Right cardiac atrium (tissue), 5 donors: ENCODE results near the gene FAM222B. TPM values are rescaled to one million over a fixed set of nuclear protein-coding genes. Genes with fewer than 3 reads are reported as not detected.
A peak's percentile ranks its signal among the peaks of the same experiment; 100 is the strongest.

ENCODE experiments used
- ATAC-seq, 2 donors: fragments of 200-7000 bp; cut with Tn5 transposase; one replicate each; pipeline versions ENCODE4 v1.8.0 to v1.9.1; 2020; ENCODE audit warnings: moderate library complexity in 2 of 2, mild to moderate bottlenecking in 1 of 2
- DNase-seq, 3 donors: peaks; one replicate each; pipeline ENCODE4 v3.0.0-alpha.2; 2020
- H3K27ac ChIP-seq: one replicate; pipeline ENCODE4 v1.5.1; 2013; ENCODE audit warnings: mild to moderate bottlenecking, low read length, control low read depth, moderate library complexity
- H3K27me3 ChIP-seq: one replicate; pipeline ENCODE4 v1.6.1; 2013; ENCODE audit not compliant: control insufficient read depth, insufficient read depth
- H3K4me1 ChIP-seq: one replicate; pipeline ENCODE4 v1.6.1; 2013; ENCODE audit warnings: low read length; ENCODE audit not compliant: control insufficient read depth, insufficient read depth
- H3K4me3 ChIP-seq: one replicate; pipeline ENCODE4 v1.5.1; 2013; ENCODE audit warnings: low read length, control low read depth
- H3K9me3 ChIP-seq: one replicate; pipeline ENCODE4 v1.6.1; 2013; ENCODE audit warnings: low read length; ENCODE audit not compliant: control insufficient read depth
- WGBS: extraction: QIAGEN DNeasy Blood & Tissue Kit; methylation state at CpG from one replicate; pipeline ENCODE4 v1.1.7; 2013; 5-methylcytosine and 5-hydroxymethylcytosine counted together
- intact Hi-C, 4 donors: fragments of 100-400 bp; cut with DNase I; formaldehyde crosslinking; loops; one replicate each; pipeline versions ENCODE4 v1.11.0 to v1.14.0; 2022 to 2023
- long read RNA-seq, 4 donors: library from polyadenylated mRNA; unstranded; transcript quantifications; one replicate each; pipeline ENCODE4 v2.0.0, GENCODE V29; 2020 to 2021
- polyA plus RNA-seq: library from polyadenylated mRNA; stranded (reverse); fragments of 200-250 nt; gene quantifications from one replicate; pipeline ENCODE4 v1.2.3, GENCODE V29; 2013
- total RNA-seq, 4 donors: library from RNA; stranded (reverse); fragmentation: NEBNext Ultra II Directional; extraction: Animal tissue kit (Norgen Biotek cat#: 25700); gene quantifications; one replicate each; pipeline ENCODE4 v1.2.1, GENCODE V29; 2021
- donor health status: healthy with polysubstance abuse.
- donor health status: DM: no; HTN: yes; CAD: no.
- donor health status: DM: no; HTN: no; CAD: no.
- donor health status: DM: no; HTN: yes; CAD: no; lungs with severe emphysema.
- donor health status: DM: yes; HTN: yes; CAD: no.

FAM222B gene, protein sequence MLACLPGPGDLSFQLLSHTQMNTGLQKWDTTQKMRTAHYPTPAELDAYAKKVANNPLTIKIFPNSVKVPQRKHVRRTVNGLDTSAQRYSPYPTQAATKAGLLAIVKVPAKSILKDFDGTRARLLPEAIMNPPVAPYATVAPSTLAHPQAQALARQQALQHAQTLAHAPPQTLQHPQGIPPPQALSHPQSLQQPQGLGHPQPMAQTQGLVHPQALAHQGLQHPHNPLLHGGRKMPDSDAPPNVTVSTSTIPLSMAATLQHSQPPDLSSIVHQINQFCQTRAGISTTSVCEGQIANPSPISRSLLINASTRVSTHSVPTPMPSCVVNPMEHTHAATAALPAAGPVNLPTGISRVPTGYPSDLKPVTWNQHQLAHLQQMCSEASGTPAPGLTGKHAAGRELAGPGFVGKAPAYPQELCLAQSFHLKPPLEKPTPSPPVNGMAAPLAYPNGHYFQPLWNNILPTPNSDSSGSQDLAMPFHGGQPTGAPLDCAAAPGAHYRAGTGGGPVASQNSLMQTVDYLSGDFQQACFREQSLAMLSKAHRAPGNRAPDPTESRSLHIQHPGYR
- total RNA-seq: 10 to 100 TPM; 15.3 to 19.6 (median 18.6) TPM
- 11.9 TPM for polyA plus RNA-seq
- long read RNA-seq, donor 1, transcript FAM222B-202 (3 exons, 2,836 nt): major isoform, 10 of 26 reads
- long read RNA-seq, donor 1, partial matches to known transcripts: 0 of 26 reads
- long read RNA-seq, donor 1, other reads (novel, unspliced or antisense): 14 of 26 reads
- long read RNA-seq, donor 2, partial matches to known transcripts: 0 of 15 reads
- long read RNA-seq, donor 2, other reads (novel, unspliced or antisense): 9 of 15 reads
- long read RNA-seq, donor 3, full-length matches to known transcripts: 4 of 19 reads
- long read RNA-seq, donor 3, partial matches to known transcripts: 0 of 19 reads
- long read RNA-seq, donor 3, other reads (novel, unspliced or antisense): 15 of 19 reads
- long read RNA-seq, donor 4, transcript FAM222B-202 (3 exons, 2,836 nt): major isoform, 15 of 25 reads
- long read RNA-seq, donor 4, partial matches to known transcripts: 1 of 25 reads
- long read RNA-seq, donor 4, other reads (novel, unspliced or antisense): 9 of 25 reads

DNA sequence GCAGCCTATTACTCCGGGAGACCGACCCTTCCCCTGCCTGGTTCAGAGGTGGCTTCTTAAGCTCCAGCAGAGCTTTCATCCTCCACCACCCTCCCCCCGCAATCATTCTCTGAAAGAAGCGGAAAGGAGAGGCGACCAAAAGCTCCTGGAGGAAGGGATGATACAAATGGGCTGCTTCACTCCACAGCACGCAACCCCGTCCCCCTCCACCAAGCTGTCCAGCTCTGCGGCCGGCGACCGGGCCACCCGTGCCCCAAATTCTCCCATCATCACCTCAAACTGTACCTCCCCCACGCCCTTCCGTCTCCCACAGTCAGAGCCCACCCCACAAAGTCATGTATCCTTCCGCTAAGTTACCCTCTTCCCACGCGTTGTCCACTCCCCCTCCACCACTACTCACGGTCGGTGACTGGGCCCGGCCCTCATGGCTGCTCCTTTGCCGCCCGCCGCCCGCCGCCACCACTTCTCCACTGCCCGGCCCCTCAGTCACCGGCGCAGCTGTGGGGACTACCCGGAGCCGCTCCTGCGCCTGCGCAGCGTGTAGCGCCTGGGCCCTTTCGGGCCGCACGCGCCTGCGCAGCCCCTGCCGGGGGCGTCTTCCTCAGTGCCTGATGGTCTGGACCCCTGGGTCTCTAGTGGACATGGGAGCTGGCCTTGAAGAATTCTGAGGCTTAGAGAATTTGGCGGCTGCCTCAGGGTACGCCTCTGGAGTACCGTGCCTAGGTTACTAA is at the start of gene FAM222B:
TSS of gene FAM222B (minus strand) at position 509 of the 731 bp plus-strand sequence. CDS start 76,123 bp downstream, outside the sequence.
- peak; percentile 99 to 100 for ATAC-seq
- H3K4me3 ChIP-seq: peak within 1 kb of the TSS; percentile 70
- H3K4me1 ChIP-seq: no peaks in the 10 kb centered on the region
- peak within 1 kb of the TSS; percentile 84 for H3K27ac ChIP-seq
- intact Hi-C loops: loop anchor here in 1 of 4 donors (5.0 kb wide), 1 partner anchor 55 kb away; the partner anchor contains the start of gene FLOT2
- no peaks in the 10 kb centered on the region for H3K9me3 ChIP-seq
- no peaks in the 10 kb centered on the region for H3K27me3 ChIP-seq
- peak; percentile 89 to 95 (median 94) for DNase-seq
- WGBS: under 1% methylated on average over 44 of the region's 44 CpGs

DNA sequence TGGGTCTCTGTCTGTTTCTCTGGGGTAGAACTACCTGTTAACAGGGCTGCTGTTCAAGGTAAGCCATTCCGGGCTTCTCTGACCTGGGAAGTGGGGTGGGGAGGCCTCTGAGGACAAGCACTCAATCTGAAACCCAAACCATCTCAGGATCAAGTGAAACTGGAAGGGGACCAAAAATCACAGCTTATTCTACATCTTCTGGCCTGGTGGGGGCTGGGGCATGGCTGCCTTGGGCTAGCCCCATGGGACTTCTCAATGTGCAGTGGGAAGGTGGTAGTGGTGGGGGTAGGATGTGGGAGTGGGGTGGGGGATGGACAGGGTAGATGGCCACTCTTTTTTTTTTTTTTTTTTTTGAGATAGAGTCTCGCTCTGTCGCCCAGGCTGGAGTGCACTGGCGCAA is 49.4 kb upstream of the FAM222B start:
- Histone ChIP-seq H3K27ac (no peak overlapping the region), H3K4me3 (no peak overlapping the region), H3K9me3 (no peaks in the 10 kb centered on the region), H3K27me3 (no peaks in the 10 kb centered on the region), H3K4me1 (peaks cover 12% of the 10 kb centered on the region)
- intact Hi-C loops: loop anchor here in 1 of 4 donors (10.0 kb wide), 1 partner anchor 127 kb away; no protein-coding TSS in a partner anchor
- 89% methylated on average over 4 of the region's 4 CpGs for WGBS
- ATAC-seq: no peak
- DNase-seq: no peak

DNA sequence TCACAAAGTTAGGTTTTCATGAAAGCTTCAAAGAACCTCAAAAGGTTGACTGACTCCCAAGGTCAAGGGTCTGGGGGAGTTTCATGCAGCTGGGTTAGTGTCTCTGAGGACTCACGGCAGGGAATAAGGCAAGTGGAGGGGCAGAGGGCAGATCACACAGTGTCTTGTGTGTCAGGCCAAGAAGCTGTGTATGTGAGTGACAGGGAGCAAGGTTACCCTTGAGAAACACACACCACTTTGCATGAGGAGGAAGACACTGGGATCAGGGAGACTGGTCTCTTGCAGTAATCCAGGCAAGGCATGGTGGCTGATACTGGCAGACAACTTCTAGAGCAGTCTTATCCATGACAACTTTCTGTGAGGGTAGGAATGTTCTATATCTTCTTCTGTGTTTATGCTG is 48.6 kb upstream of the FAM222B start:
- DNase-seq: no peak
- WGBS: 78% methylated on average over 1 of the region's 1 CpG
- intact Hi-C loops: loop anchor here in 1 of 4 donors (10.0 kb wide), 1 partner anchor 126 kb away; no protein-coding TSS in a partner anchor
- ATAC-seq: no peak
- Histone ChIP-seq H3K27me3 (no peaks in the 10 kb centered on the region), H3K27ac (no peak overlapping the region), H3K9me3 (no peaks in the 10 kb centered on the region), H3K4me1 (peaks cover 12% of the 10 kb centered on the region), H3K4me3 (no peak overlapping the region)

DNA sequence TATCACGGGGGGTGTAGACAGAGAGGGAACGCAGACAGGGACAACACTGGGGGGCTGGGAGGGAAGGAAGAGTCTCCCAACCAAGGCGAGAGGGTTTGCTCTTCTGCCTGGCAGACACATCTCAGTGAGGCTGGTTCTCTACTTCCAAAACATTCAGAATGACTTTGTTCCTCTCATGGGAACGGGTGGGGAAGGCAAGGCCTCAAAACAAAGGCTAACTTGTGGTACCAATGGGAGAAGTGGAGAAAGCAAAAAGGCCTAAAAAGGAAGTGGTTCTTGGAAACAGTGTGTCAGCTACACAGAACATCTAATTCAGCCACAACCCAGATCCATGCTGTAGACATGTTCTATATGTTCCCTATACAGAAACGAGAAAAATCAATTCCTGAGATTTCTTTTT is 47.4 kb upstream of the FAM222B start:
- no peak overlapping the region for H3K27ac ChIP-seq
- DNase-seq: no peak
- intact Hi-C loops: loop anchor here in 1 of 4 donors (10.0 kb wide), 1 partner anchor 125 kb away; no protein-coding TSS in a partner anchor
- no peak overlapping the region for H3K4me3 ChIP-seq
- WGBS: 68% methylated on average over 5 of the region's 5 CpGs
- H3K27me3 ChIP-seq: no peaks in the 10 kb centered on the region
- ATAC-seq: peak in 1 of 2 donors; percentile 21
- peaks cover 12% of the 10 kb centered on the region for H3K4me1 ChIP-seq
- H3K9me3 ChIP-seq: no peaks in the 10 kb centered on the region

DNA sequence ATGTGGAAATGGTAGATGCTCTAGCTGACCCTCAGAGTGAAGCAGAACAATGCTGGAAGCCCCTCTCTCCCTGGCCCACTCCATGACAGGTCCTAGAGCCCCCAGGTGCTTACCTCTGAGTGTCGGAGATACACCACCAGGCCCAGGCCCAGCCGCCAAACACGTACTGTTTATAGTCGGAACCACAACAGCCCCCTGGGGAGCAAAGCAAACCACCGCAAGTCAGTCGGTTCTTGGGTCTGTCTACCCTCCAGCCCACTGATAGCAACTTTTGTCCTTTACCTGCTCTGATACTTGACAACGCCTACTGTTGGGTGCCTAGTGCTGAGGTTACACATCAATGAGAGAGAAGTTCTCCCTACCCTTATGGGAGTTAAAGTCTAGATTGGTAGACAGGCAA is 46.2 kb upstream of the FAM222B start:
- ATAC-seq (no peak), DNase-seq (no peak)
- 90% methylated on average over 7 of the region's 7 CpGs for WGBS
- no peaks in the 10 kb centered on the region for H3K27me3 ChIP-seq
- intact Hi-C loops: no loop called here
- H3K4me1 ChIP-seq: peaks cover 12% of the 10 kb centered on the region
- no peak overlapping the region for H3K4me3 ChIP-seq
- H3K9me3 ChIP-seq: no peaks in the 10 kb centered on the region
- H3K27ac ChIP-seq: no peak overlapping the region

DNA sequence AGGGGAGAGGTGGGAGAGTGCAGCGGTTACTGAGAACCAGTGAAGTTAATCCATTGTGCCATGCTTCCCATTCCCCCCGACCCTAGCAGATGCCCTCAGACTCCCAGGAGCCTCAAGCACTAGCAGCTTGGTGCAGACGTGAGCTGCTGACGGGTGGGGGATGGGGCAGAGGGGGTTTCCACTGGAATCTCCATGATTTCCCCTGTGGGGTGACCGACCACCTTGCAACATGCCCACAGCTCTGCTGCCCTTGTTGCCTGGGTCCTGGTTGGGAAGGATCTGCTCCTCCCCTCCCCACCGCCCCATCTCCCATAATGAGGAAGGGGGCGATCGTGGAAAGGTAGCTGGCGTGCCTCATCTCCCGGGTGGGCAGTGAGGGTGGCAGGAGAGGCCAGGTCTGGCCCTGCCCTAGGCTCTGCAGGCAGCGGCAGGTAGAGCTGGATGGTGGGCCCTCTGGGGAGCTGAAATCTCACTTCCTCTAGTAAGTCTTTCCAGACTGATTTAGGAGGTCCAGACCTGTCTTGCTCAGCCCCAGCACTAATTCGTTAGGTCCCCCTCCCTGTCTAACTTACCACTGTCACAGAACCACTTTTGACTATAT is 45.4 kb upstream of the FAM222B start:
- intact Hi-C loops: no loop called here
- Histone ChIP-seq H3K4me1 (peaks cover 9% of the 10 kb centered on the region), H3K27me3 (no peaks in the 10 kb centered on the region), H3K9me3 (no peaks in the 10 kb centered on the region), H3K4me3 (no peak overlapping the region), H3K27ac (no peak overlapping the region)
- no peak for ATAC-seq
- no peak for DNase-seq
- WGBS: 84% methylated on average over 12 of the region's 12 CpGs

DNA sequence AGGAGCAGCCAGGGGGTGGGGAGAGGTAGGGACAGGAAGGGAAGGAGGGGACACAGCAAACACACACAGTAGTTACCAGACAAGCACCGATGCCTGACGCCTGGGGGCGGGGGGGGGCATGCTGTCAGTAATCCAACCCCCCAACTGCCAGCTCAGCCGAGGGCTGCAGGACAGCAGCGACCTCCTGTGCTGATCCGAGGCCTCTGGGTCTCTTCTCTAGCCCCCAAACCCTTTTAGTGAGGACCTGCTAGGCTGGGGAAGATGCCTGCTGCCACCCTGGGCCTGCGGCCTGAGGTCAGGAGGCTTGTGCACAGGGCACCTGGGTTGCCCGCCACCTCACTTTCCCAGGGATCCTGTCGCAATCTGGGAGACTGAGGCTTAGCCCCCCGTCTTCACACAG is 43.4 kb upstream of the FAM222B start:
- no peak overlapping the region for H3K4me3 ChIP-seq
- no peaks in the 10 kb centered on the region for H3K4me1 ChIP-seq
- WGBS: 82% methylated on average over 10 of the region's 10 CpGs
- no peaks in the 10 kb centered on the region for H3K27me3 ChIP-seq
- intact Hi-C loops: no loop called here
- ATAC-seq (no peak), DNase-seq (no peak)
- H3K9me3 ChIP-seq: no peaks in the 10 kb centered on the region
- no peak overlapping the region for H3K27ac ChIP-seq

DNA sequence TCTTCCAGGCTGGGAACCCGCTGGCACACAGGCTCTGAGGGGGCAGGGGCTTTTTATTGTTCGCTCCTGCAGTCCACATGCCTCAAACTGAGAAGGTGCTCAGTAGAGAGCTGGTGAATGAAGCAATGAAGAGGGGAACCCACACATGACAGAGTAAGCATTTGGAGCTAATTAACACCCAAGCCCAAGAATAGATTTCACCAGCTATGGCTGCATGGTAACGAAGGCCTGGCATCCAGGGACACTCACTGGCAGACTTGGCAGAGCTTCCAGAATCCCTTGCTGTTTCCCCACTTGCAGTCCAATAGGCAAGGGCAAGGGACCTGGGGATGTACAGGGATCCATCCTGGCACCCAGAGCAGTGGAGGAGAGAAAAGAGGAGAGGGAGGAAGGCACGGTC is 42.8 kb upstream of the FAM222B start:
- Histone ChIP-seq H3K4me3 (no peak overlapping the region), H3K9me3 (no peaks in the 10 kb centered on the region), H3K27ac (no peak overlapping the region), H3K27me3 (no peaks in the 10 kb centered on the region), H3K4me1 (no peaks in the 10 kb centered on the region)
- intact Hi-C loops: no loop called here
- ATAC-seq (peak in 1 of 2 donors; percentile 4), DNase-seq (no peak)
- WGBS: 86% methylated on average over 4 of the region's 4 CpGs

DNA sequence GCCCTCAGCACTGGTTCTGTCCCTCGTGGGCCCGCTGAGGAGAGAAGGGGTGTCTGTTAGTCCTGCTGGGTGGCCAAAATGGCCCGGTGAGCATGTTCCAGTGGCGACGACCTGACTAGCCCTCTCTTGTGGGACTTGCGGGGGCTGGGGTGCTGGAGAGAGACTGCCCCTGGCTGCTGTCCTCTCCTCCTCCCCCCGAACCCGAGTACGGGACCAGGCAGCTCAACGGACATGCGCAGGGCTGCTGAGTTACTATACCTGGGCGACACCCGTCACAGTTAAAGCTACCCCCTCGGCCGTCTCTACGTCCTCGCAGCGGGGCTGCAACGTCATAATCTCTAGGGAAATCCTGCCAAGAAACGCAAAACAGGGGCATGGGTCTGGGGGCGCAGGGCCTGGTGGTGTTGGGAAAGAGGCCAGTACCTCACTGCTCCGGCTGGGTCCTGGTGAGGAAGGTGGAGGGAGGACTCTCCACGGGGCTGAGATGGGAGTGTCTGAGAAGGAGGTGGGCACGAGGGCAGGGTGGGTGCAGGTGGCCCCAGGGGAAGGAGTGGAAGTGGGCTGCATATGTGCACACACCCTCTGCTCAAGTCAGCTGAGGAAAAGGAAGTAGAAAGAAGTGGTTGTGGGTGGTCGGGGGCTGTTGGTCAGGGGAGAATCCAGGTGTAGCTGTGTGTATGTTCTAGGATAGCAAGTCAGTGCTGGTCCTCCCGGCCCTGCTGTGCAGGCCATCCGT is 41.5 kb upstream of the FAM222B start:
- 90% methylated on average over 27 of the region's 27 CpGs for WGBS
- H3K4me1 ChIP-seq: no peaks in the 10 kb centered on the region
- H3K4me3 ChIP-seq: no peak overlapping the region
- ATAC-seq: no peak
- intact Hi-C loops: no loop called here
- no peak overlapping the region for H3K27ac ChIP-seq
- H3K9me3 ChIP-seq: no peaks in the 10 kb centered on the region
- H3K27me3 ChIP-seq: no peaks in the 10 kb centered on the region
- no peak for DNase-seq
